Activated T-cell treated with anti-CD3 and anti-CD28 coated beads for 4 hours (primary cell): ENCODE results near the gene LDAH.
"Not testable (repeated sequence)": the region's sequence is repeated elsewhere in the genome, so short reads cannot be mapped to it uniquely, and the experiment has no call there.

Experiments
- DNase-seq: peaks from one replicate; pipeline ENCODE4 v3.0.0-alpha.2; 2020

Gene LDAH

DNA sequence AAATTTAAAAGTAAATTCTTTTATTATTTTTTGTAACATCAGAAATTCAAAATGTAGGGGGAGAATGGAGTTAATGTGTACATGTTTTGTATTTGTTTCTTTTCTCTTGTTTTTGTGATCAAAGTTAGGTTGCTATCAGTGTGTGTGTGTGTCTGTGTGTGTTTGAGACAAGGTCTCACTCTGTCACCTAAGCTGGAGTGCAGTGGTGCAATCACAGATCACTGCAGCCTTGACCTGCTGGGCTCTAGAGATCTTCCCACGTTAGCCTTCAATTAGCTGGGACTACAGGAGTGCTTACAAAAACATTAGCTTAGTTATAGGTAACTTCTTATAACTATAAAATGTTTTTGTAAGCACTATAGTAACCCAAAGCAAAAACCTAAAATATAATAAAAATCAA, 105.3 kb downstream of the LDAH start:
- DNase-seq, result no peak

- DNase-seq, result not testable (repeated sequence)
These were observed 106.7 kb downstream of the LDAH start for GRCh38 chr2:20716164-20716563.

DNA sequence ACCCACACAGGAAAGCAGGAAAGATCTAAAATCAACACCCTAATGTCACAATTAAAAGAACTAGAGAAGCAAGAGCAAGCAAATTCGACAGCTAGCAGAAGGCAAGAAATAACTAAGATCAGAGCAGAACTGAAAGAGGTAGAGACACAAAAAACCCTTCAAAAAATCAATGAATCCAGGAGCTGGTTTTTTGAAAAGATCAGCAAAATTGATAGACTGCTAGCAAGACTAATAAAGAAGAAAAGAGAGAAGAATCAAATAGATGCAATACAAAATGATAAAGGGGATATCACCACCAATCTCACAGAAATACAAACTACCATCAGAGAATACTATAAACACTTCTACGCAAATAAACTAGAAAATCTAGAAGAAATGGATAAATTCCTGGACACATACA, 108.5 kb downstream of the LDAH start:
- not testable (repeated sequence) for DNase-seq

DNA sequence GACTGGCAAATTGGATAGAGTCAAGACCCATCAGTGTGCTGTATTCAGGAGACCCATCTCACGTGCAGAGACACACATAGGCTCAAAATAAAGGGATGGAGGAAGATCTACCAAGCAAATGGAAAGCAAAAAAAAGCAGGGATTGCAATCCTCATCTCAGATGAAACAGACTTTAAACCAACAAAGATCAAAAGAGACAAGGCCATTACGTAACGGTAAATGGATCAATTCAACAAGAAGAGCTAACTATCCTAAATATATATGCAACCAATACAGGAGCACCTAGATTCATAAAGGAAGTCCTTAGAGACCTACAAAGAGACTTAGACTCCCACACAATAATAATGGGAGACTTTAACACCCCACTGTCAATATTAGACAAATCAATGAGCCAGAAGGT, 109.3 kb downstream of the LDAH start:
- DNase-seq, result not testable (repeated sequence)

DNA sequence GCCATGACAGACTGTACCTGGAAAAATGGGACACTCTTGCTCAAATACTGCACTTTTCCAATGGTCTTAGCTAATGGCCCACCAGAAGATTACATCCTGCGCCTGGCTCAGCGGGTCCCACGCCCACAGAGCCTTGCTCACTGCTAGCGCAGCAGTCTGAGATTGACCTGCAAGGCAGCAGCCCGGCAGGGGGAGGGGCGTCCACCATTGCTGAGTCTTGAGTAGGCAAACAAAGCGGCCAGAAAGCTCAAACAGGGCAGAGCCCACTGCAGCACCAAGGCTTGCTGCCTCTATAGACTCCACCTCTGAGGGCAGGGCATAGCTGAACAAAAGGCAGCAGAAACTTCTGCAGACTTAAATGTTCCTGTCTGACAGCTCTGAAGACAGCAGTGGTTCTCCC, 111.3 kb downstream of the LDAH start:
- not testable (repeated sequence) for DNase-seq

DNA sequence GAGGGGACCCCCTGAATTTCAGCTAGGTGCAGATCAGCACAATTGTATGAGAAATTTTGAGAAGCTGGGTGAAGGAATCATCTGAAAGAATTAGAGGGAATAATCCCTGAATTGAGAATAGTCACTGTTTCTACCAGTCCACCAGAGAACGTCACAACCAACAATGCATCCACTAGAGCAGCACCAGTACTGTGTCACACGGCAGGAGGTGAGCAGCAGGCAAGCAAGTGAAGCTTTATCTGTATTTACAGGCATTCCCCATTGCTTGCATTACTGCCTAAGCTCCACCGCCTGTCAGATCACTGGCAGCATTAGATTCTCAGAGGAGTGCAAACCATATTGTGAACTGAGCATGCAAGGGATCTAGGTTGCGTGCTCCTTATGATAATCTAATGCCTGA, 115.3 kb downstream of the LDAH start:
- DNase-seq, result no peak

DNA sequence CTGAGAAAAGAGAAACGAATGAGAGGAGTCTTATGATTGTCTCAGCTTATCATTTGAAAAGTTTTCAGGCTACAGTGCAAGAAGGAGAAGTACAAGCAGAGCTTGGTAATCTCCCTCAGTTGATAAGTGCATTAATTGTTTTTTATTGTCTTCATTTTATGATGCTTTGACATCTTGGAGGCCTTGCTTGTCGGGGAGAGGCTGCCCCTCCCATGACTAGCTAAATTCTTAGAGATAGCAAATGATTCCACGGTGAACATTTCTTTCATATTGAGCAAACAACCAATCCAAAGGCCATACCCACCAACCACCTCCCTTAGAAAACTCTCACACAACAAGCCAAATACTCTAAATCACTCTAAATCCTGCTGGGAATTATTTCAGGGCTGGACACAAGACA, 116.1 kb downstream of the LDAH start:
- no peak for DNase-seq

DNA sequence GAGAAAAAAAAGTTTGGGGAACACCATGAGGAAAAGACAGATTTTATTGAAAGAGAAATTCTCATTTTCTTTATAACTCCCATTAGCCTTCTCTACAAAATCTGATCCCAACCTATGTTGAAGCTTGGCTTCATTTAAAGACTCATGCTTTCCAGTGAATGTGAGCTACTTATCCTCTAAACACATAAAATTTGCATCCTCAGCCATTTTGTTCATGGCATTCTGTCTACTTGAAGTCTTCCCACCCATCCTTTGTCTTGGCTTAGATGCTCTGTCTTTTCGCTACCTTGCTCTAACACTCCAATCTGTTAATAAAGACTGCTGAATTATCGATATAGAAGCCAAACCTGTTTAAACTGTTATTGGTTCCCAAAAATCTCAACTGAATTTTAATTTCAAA, 116.7 kb downstream of the LDAH start:
- DNase-seq, result no peak

DNA sequence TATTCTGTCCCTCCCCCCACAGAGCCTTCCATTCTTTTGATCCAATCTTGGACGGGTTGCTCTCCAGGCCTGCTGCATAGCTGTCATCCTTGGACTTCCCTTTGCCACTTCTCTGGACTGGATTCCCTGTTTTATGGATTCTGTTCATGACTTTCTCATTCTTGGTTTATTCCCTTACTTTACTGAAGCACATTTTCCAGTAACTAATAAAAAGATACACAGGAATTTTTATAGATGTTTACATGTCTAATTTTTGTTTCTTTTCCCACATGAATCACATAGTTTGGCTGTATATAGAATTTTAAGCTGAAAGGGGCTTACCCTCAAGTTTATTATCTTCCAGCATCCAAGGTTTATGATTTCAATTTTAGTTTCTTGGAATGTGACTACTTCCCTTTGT, 118.0 kb downstream of the LDAH start:
- DNase-seq, result no peak

- DNase-seq, result no peak
These were observed 120.3 kb downstream of the LDAH start for GRCh38 chr2:20702563-20702962.

- no peak for DNase-seq
These were observed 123.8 kb downstream of the LDAH start for GRCh38 chr2:20698916-20699613.

- no peak for DNase-seq
These were observed 125.5 kb downstream of the LDAH start for GRCh38 chr2:20697322-20697934.

DNA sequence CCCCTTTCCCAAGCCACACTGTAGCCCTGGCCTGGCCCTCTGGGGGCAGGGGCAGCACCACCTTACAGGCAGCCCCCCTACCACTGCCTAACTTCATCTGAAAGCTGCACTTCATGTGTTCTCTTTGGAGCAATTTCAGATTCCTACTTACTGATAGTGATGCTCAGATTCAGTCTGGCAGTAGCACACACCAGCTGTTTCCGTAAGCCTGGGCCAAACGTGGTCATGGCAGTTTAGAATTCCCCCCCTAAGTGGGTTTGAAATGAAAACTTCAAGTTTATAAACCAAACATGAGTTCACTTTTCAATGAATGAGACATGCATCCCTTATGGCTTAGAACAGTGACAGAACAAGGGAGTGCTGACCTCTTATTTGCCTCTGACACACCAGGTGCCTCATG, 126.5 kb downstream of the LDAH start:
- DNase-seq, result no peak

GRCh38 chr2:20693317-20693716, 129.6 kb downstream of the LDAH start:
- DNase-seq, result no peak

DNA sequence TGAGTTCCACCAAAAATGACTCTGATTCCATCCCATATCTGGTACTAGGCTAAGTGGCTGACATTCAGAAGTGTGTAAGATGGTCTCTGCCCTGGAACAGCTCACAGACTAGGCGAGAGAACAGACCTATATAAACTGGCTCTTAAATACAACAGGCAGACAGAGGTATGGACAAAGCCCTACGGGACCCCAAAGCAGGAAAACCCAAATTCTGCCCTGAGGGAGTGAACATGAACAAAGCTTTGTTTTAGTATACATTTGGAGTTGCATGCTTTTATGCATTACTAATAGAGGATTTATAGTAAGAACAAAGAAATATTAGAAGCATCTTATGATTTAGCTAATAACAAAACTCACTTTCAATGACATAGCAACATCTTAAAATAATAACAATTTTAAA, 130.8 kb downstream of the LDAH start:
- no peak for DNase-seq

- DNase-seq, result no peak
These were observed 131.7 kb downstream of the LDAH start for GRCh38 chr2:20691076-20691734.

DNA sequence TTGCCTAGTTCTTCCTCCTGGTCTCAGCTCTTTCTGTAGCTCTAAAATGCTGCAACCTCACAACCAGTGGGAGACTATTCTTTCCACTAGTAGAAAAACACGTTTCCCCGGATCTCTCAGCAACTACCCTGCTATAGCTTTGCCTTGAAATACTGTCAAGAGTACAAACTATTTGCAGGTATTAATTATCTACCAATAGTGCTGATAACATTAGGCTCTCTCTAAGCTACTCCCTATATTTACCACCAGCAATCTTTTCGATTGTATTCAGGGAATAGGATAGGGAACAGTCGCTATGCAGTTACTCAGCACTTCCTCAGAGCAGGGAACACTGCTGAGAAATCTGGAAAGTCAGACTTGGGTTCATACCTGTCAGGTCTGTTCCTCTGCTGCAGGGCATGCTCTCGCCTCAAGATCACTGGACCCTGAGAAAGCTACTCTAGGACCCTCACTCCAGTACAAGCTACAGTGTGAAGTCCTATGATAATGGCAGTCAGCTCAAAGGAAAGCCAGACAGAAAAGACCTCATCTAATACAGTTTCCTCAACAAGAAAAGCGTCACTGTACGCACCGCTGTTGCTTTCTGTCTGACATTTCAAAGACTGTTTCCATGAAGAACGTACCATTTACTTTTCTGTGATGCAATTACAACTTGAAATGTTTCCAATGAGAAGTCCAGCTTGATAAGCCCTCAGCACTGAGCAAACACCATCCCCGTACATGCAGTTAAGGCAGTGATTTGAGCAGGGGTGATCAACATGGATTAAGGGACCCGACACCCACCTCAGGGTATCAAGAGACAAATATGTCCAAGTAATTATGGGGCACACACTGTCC, 133.3 kb downstream of the LDAH start:
- no peak for DNase-seq

- DNase-seq, result no peak
These were observed 135.6 kb downstream of the LDAH start for GRCh38 chr2:20687260-20687832.

DNA sequence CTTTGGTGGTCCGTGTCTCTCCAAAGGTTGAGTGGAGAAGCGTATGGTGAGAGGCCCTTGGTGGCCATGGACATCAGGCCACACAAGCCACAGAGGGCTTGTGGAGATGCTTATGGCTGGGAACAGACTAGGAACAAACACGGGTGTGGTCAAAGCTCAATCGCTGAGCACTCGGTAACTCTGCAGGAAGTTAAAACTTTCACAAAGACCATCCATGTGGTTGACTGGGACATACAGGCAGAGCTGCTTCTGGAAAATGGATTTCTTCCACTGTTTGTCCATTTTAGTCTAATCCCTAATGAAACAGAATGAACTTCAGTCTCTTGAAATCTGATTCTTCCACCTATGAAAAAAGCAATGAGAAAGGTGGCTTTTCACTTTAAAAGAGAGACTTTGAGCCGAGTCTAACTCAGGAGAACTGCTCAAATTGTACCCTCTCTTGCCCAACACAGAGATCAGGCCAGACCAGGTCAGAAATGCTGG, 138.3 kb downstream of the LDAH start:
- DNase-seq, result no peak

DNA sequence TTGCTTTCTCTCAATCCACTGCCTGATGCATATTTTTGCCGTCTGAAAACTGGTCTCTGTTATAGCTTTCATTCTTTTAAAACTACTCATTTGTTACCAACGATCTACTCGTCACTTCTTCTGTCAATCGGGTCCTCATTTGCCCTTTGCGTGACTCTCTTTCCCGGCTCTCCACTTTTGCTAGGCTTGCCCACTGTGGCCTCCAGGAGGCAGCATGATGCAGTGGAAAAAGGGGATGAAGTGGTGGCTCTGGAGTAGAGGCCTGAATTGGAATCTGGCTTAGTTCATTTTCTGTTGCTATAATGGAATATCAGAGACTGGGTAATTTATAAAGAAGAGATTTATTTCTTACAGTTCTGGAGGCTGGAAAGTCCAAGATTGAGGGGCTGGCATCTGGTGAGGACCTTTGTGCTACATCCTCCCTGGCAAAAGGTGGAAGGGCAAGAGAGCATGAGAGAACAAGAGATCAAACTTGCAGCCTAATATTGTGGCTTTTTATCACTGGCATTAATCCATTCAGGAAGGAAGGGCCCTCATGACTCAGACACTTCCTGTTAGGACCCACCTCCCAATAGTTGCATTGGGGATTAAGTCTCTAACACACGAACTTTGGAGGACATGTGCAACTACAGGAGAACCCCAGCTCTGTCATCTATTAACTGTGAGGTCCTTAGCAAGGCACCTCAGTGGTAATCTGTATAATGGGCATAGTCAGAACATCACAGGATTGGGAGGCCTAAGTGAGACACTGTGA, 140.6 kb downstream of the LDAH start:
- no peak for DNase-seq

GRCh38 chr2:20680744-20681375, 142.0 kb downstream of the LDAH start:
- DNase-seq, result no peak

GRCh38 chr2:20678780-20679179, 144.1 kb downstream of the LDAH start:
- DNase-seq, result no peak
